ENCODE data around the gene AMPD1. TPM values are rescaled to one million over a fixed set of nuclear protein-coding genes. Genes with fewer than 3 reads are reported as not detected.
A peak's percentile ranks its signal among the peaks of the same experiment; 100 is the strongest.

Gene AMPD1
- total and polyA plus RNA-seq, 2 of the 13 experiments (the other 11 are each of a cell fraction or from before 2014, with no cell fraction given), result not detected

DNA sequence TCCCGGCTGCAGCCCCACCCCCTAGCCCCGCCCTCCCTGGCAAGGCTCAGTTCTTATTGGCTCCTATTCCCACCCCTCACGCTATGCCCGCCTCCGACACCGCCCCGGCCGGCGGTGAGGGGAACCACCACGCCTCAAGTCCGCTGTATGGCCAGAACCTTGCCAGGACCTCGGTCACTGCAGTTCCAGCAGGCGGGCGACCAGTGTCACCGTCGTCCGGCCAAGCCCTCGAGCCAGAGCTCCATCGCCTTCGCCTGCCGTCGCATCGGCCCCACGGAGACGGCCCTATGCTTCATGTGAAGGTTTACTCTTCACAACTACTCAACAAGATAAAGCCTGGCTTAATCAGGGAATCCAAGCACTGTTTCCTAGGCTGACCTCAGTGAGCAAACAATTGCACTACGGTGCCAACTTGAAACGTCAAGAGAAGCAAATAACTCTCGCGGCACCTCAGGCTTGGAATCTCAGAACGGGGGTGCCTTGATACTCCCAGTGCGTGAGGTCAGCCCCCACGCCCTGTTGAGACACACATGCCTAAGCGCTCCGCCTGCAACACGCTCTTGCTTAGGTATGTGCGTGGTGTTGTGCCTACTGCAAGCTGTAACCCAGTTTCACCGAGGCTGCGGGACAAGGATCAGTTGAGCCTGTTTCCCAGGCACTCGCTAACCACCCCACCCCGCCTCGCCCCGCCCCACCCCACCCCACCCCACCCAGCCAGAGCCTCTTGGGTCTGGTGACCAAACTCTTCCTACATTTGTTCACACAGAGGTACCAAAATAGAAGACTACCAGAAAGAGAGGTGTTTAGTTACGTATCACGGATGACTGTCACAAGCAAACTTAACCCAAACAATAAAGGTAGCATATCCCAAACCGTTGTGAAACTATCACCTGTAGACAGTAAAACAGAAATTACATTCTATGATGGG lies 25.0 kb downstream of the AMPD1 start (continued):
- no peak for TF ChIP-seq ZNF251 (CRISPR knock-in tag; IDR thresholded peaks at IDR 0.05)
- TF ChIP-seq XBP1 (CRISPR knock-in tag; IDR thresholded peaks at IDR 0.05), result no peak
- TF ChIP-seq HOXA5 (CRISPR knock-in tag; IDR thresholded peaks at IDR 0.05), result peak; percentile 43; the same call in 1 of the 2 replicates
- TF ChIP-seq, protein P1, sequence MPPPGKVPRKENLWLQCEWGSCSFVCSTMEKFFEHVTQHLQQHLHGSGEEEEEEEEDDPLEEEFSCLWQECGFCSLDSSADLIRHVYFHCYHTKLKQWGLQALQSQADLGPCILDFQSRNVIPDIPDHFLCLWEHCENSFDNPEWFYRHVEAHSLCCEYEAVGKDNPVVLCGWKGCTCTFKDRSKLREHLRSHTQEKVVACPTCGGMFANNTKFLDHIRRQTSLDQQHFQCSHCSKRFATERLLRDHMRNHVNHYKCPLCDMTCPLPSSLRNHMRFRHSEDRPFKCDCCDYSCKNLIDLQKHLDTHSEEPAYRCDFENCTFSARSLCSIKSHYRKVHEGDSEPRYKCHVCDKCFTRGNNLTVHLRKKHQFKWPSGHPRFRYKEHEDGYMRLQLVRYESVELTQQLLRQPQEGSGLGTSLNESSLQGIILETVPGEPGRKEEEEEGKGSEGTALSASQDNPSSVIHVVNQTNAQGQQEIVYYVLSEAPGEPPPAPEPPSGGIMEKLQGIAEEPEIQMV (CRISPR knock-in tag; IDR thresholded peaks at IDR 0.05; ENCODE audit: low read depth), result peak; percentile 15; the same call in 1 of the 2 replicates
- no peak for TF ChIP-seq ZNF430 (CRISPR knock-in tag; IDR thresholded peaks at IDR 0.05)
- TF ChIP-seq, protein P2, sequence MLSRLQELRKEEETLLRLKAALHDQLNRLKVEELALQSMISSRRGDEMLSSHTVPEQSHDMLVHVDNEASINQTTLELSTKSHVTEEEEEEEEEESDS (CRISPR knock-in tag; IDR thresholded peaks at IDR 0.05; ENCODE audit: borderline replicate concordance), result no peak
- TF ChIP-seq BHLHE40 (IDR thresholded peaks at IDR 0.05; ENCODE audit: low read length), result no peak
- TF ChIP-seq CAMTA2 (CRISPR knock-in tag; IDR thresholded peaks at IDR 0.05; ENCODE audit: borderline replicate concordance), result no peak
- TF ChIP-seq SMC3 (IDR thresholded peaks at IDR 0.05; ENCODE audit: low read length), result no peak
- TF ChIP-seq SAP130 (CRISPR knock-in tag; IDR thresholded peaks at IDR 0.05; ENCODE audit: low read depth), result peak; percentile 52; the same call in 1 of the 2 replicates
- TF ChIP-seq ZNF367 (CRISPR knock-in tag; IDR thresholded peaks at IDR 0.05; ENCODE audit: borderline replicate concordance), result no peak
- TF ChIP-seq, protein P3, sequence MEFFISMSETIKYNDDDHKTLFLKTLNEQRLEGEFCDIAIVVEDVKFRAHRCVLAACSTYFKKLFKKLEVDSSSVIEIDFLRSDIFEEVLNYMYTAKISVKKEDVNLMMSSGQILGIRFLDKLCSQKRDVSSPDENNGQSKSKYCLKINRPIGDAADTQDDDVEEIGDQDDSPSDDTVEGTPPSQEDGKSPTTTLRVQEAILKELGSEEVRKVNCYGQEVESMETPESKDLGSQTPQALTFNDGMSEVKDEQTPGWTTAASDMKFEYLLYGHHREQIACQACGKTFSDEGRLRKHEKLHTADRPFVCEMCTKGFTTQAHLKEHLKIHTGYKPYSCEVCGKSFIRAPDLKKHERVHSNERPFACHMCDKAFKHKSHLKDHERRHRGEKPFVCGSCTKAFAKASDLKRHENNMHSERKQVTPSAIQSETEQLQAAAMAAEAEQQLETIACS (CRISPR knock-in tag; IDR thresholded peaks at IDR 0.05), result no peak
- no peak for TF ChIP-seq TSC22D2 (CRISPR knock-in tag; IDR thresholded peaks at IDR 0.05; ENCODE audit: borderline replicate concordance)
- no peak for TF ChIP-seq RCOR2 (CRISPR knock-in tag; IDR thresholded peaks at IDR 0.05)
- peak; percentile 41; the same call in 1 of the 2 replicates for TF ChIP-seq ZNF724P (CRISPR knock-in tag; IDR thresholded peaks at IDR 0.05; ENCODE audit: borderline replicate concordance)
- peak; percentile 19; the same call in 1 of the 2 replicates for TF ChIP-seq KLF6 (CRISPR knock-in tag; IDR thresholded peaks at IDR 0.05)
- TF ChIP-seq, protein P4, sequence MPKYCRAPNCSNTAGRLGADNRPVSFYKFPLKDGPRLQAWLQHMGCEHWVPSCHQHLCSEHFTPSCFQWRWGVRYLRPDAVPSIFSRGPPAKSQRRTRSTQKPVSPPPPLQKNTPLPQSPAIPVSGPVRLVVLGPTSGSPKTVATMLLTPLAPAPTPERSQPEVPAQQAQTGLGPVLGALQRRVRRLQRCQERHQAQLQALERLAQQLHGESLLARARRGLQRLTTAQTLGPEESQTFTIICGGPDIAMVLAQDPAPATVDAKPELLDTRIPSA (CRISPR knock-in tag; IDR thresholded peaks at IDR 0.05; ENCODE audit: borderline replicate concordance), result no peak
- TF ChIP-seq MTF2 (CRISPR knock-in tag; IDR thresholded peaks at IDR 0.05; ENCODE audit: borderline replicate concordance), result no peak
